ENCODE results near the gene INO80C. TPM values are rescaled to one million over a fixed set of nuclear protein-coding genes. Genes with fewer than 3 reads are reported as not detected.

The INO80C gene
- total and polyA plus RNA-seq, 2 of the 4 experiments (the other 2 are of a cell fraction) = 5.6 to 17.1 TPM

GRCh38 chr18:35459997-35460396, 37.8 kb downstream of the INO80C start:
- peak overlapping the region in 1 of 2 experiments; percentile 7; a peak in 2 of 4 replicates for H4K8ac ChIP-seq (ENCODE audit: low read depth in 2 of 2, low read length in 2 of 2)
- in situ Hi-C loops (cut with MboI; ENCODE audit: low sequenced_read_pairs) = no loop called here
- peak overlapping the region; percentile 70 for H4K91ac ChIP-seq (ENCODE audit: insufficient read depth, low read depth, low read length)
- no peaks in the 10 kb centered on the region for H3K79me1 ChIP-seq (ENCODE audit: low read depth in 1 of 2, low read length in 2 of 2)
- peaks cover 21% of the 10 kb centered on the region for H3K9me1 ChIP-seq (ENCODE audit: insufficient read depth, low read length)
- DNase-seq (no peak), ATAC-seq (ENCODE audit: low read depth) (no peak)
- H4K20me1 ChIP-seq (ENCODE audit: insufficient read depth, low read length) = no peaks in the 10 kb centered on the region
- no peak overlapping the region for H3K4me3 ChIP-seq (ENCODE audit: insufficient read depth, low read depth, low read length)
- 100% methylated on average over 1 of the region's 2 CpGs; no CpG with 5 or more reads in 1 of the 2 experiments for WGBS, 2 experiments (ENCODE audit: extremely low coverage in 2 of 2, insufficient read length in 1 of 2)
- H3K36me3 ChIP-seq (ENCODE audit: control insufficient read depth, insufficient read depth, low read length) = no peaks in the 10 kb centered on the region
- ChIA-PET POLR2A (ENCODE audit: unreplicated experiment) (no interaction called here), CTCF (interaction anchor here (0.6 kb wide), 1 partner anchor 16 kb away, joined by 3 read pairs; no protein-coding TSS in a partner anchor)
- H3K27ac ChIP-seq (ENCODE audit: insufficient read depth, low read length) = peak overlapping the region; percentile 36; the same call in 1 of the 2 replicates
- intact Hi-C loops (cut with micrococcal nuclease) = no loop called here
- H2BK5ac ChIP-seq (ENCODE audit: low read depth, low read length, poor library complexity, severe bottlenecking) = peak overlapping the region; percentile 32
- 0 out of 2 replicates have a peak overlapping the region, but pooled peaks have one; percentile 26 for H3K14ac ChIP-seq (replicated peaks; ENCODE audit: low read depth, low read length)
- no peak overlapping the region for H3K9ac ChIP-seq (ENCODE audit: low read depth, low read length)
- peak overlapping the region; percentile 25; the same call in 1 of the 2 replicates for H4K5ac ChIP-seq (ENCODE audit: low read depth, low read length)
- H3K27me3 ChIP-seq (ENCODE audit: control insufficient read depth, insufficient read depth, low read length) = no peaks in the 10 kb centered on the region
- TF ChIP-seq FOS (IDR thresholded peaks at IDR 0.05; ENCODE audit: low read depth, low read length) (no peak), ELK1 (IDR thresholded peaks at IDR 0.05; ENCODE audit: borderline replicate concordance, low read depth, low read length) (no peak), RAD21 (IDR thresholded peaks at IDR 0.05; ENCODE audit: low read length) (no peak), CTCF (conservative IDR thresholded peaks at IDR 0.05; ENCODE audit: low read depth, low read length) (no peak), MAZ (IDR thresholded peaks at IDR 0.05; ENCODE audit: borderline replicate concordance, low read depth, low read length) (no peak), RCOR1 (IDR thresholded peaks at IDR 0.05; ENCODE audit: insufficient replicate concordance, low read length) (no peak), POLR2A (IDR thresholded peaks at IDR 0.05; ENCODE audit: low read depth, low read length) (no peak), NFE2L2 (IDR thresholded peaks at IDR 0.05; ENCODE audit: low read depth, low read length) (no peak), MXI1 (IDR thresholded peaks at IDR 0.05; ENCODE audit: borderline replicate concordance, low read depth, low read length) (no peak), BHLHE40 (IDR thresholded peaks at IDR 0.05; ENCODE audit: low read depth, low read length) (no peak), USF2 (IDR thresholded peaks at IDR 0.05; ENCODE audit: low read depth, low read length) (no peak)
- no TSS peak for BruUV-seq (replicated peaks)
- H3K9me3 ChIP-seq (ENCODE audit: control insufficient read depth, insufficient read depth, low read length) = no peaks in the 10 kb centered on the region
- peak overlapping the region; percentile 80 for H3K4ac ChIP-seq (ENCODE audit: low read depth, low read length)
- H2BK20ac ChIP-seq (ENCODE audit: low read depth, low read length) = peak overlapping the region; percentile 88
- dilution Hi-C loops (cut with HindIII; ENCODE audit: low sequenced_read_pairs, unreplicated experiment) = no loop called here
- H3K4me1 ChIP-seq (ENCODE audit: control insufficient read depth, insufficient read depth, low read length) = peaks cover 28% of the 10 kb centered on the region
- H3K56ac ChIP-seq (ENCODE audit: extremely low read depth, insufficient read depth, low read length) = no peak overlapping the region
- H3K23ac ChIP-seq (ENCODE audit: low read depth, low read length) = 0 out of 2 replicates have a peak overlapping the region, but pooled peaks have one; percentile 29
- peak overlapping the region; percentile 43 for H2AK9ac ChIP-seq (replicated peaks; ENCODE audit: low read depth, low read length, poor library complexity)
- peak overlapping the region; percentile 90 for H2AK5ac ChIP-seq (ENCODE audit: low read depth, low read length)
- H2BK120ac ChIP-seq (ENCODE audit: low read depth, low read length) = peak overlapping the region; percentile 90
- no peak overlapping the region for H2AFZ ChIP-seq (replicated peaks; ENCODE audit: low read length, poor library complexity)
- H3K18ac ChIP-seq (ENCODE audit: low read depth, low read length) = peak overlapping the region; percentile 55
- H3K4me2 ChIP-seq (ENCODE audit: low read depth, low read length) = no peak overlapping the region
- peak overlapping the region; percentile 50; the same call in 2 of the 3 replicates for H2BK15ac ChIP-seq (ENCODE audit: low read depth, low read length)

Measured in IMR-90 (cell line).